KMS-11 (cell line): ENCODE measurements around the gene SYT7.

Experiments used
- H2AFZ ChIP-seq: fragments of 200-600 bp; sonication (generic); 2 replicates; pipeline ENCODE4 v1.6.1; 2016; ENCODE audit warnings: antibody characterized with exemption, mixed run types, low read depth
- H3K27ac ChIP-seq: fragments of 200-600 bp; sonication (generic); 2 replicates; pipeline ENCODE4 v1.6.1; 2016; ENCODE audit warnings: mild to moderate bottlenecking, mixed run types
- H3K27me3 ChIP-seq: fragments of 200-600 bp; sonication (generic); 2 replicates; pipeline ENCODE4 v1.6.1; 2017; ENCODE audit warnings: mild to moderate bottlenecking, low read depth, mixed run types, moderate library complexity; ENCODE audit not compliant: insufficient read depth
- H3K36me3 ChIP-seq: fragments of 200-600 bp; sonication (generic); 2 replicates; pipeline ENCODE4 v1.6.1; 2017; ENCODE audit warnings: mild to moderate bottlenecking, mixed run types; ENCODE audit not compliant: insufficient read depth
- H3K4me1 ChIP-seq: fragments of 200-600 bp; sonication (generic); 2 replicates; pipeline ENCODE4 v1.6.1; 2016; ENCODE audit warnings: mild to moderate bottlenecking, low read depth, mixed run types; ENCODE audit not compliant: poor library complexity, severe bottlenecking
- H3K4me2 ChIP-seq: fragments of 200-600 bp; sonication (generic); 2 replicates; pipeline ENCODE4 v1.7.0; 2016; ENCODE audit warnings: mild to moderate bottlenecking, mixed run types
- H3K4me3 ChIP-seq: fragments of 200-600 bp; sonication (generic); IDR thresholded peaks from 2 replicates; pipeline ENCODE4 v1.6.1; 2017; ENCODE audit warnings: low read depth, low read length, mixed read lengths; ENCODE audit not compliant: insufficient read depth
- H3K79me2 ChIP-seq: fragments of 200-600 bp; sonication (generic); 2 replicates; pipeline ENCODE4 v1.6.1; 2016; ENCODE audit warnings: low read depth, mixed run types; ENCODE audit not compliant: insufficient read depth
- H3K9ac ChIP-seq: fragments of 200-600 bp; sonication (generic); 2 replicates; pipeline ENCODE4 v1.6.1; 2016; ENCODE audit warnings: mild to moderate bottlenecking, mixed run types
- H4K20me1 ChIP-seq: fragments of 200-600 bp; sonication (generic); 2 replicates; pipeline ENCODE4 v1.6.1; 2016; ENCODE audit warnings: mild to moderate bottlenecking, mixed run types; ENCODE audit not compliant: insufficient read depth
- TF ChIP-seq, protein P1 (sequence below): fragments of 200-600 bp; sonication (generic); conservative IDR thresholded peaks from 2 replicates; pipeline ENCODE4 v1.6.1; 2017; ENCODE audit warnings: low read depth, mild to moderate bottlenecking, antibody characterized with exemption, low read length, moderate library complexity, mixed read lengths

The SYT7 gene

DNA sequence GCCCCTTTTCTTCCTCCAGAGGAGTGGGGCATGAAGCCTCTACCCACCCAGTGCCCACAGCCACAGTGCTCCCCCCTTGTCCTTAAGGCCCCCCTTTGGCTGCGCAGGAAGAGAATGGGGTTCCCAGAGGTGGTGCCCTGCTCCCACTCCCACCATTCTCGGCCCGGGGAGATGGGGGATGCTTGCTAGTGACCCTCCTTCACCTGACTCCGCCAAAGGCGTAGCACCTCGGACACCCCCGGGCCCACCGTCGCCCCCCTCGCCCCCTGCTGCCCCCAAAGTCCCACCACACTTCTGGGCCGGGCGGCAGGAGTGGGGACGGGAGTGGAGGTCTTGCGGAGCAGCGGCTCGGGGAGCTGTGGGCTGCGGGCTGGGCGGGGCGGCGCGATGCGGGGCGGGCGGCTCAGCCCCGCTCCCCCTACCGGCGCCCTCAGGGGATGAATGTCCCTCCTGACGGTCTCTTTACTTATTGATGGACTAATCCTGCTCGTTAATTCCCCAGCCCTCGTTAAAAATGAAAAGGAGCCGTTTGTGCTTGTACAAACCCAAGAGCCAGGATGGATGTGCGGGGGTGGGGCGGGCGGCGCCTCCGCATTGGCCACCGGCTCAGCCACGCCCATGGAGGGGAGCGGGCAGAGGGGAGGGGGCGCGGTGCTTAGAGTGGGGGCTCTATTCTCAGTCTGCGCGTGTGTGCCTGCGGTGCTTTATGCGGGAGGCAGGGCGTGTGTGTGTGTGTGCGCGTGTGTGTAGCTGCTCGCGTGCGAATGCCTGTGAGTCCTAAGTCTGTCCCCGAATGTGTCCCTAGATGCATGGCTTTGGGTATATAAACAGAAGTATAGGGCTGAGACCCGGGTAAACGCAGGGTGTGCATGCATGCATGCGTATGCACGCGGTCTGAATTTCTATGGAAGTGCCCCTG is 25.6 kb downstream of the SYT7 start:
- Histone ChIP-seq H3K36me3 (no peaks in the 10 kb centered on the region), H3K79me2 (no peaks in the 10 kb centered on the region), H2AFZ (no peak overlapping the region), H3K27me3 (peaks cover 92% of the 10 kb centered on the region), H4K20me1 (no peaks in the 10 kb centered on the region), H3K9ac (no peak overlapping the region), H3K27ac (no peak overlapping the region), H3K4me1 (no peaks in the 10 kb centered on the region), H3K4me3 (no peak overlapping the region), H3K4me2 (no peak overlapping the region)
- TF ChIP-seq, protein P1, sequence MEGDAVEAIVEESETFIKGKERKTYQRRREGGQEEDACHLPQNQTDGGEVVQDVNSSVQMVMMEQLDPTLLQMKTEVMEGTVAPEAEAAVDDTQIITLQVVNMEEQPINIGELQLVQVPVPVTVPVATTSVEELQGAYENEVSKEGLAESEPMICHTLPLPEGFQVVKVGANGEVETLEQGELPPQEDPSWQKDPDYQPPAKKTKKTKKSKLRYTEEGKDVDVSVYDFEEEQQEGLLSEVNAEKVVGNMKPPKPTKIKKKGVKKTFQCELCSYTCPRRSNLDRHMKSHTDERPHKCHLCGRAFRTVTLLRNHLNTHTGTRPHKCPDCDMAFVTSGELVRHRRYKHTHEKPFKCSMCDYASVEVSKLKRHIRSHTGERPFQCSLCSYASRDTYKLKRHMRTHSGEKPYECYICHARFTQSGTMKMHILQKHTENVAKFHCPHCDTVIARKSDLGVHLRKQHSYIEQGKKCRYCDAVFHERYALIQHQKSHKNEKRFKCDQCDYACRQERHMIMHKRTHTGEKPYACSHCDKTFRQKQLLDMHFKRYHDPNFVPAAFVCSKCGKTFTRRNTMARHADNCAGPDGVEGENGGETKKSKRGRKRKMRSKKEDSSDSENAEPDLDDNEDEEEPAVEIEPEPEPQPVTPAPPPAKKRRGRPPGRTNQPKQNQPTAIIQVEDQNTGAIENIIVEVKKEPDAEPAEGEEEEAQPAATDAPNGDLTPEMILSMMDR: no peak

DNA sequence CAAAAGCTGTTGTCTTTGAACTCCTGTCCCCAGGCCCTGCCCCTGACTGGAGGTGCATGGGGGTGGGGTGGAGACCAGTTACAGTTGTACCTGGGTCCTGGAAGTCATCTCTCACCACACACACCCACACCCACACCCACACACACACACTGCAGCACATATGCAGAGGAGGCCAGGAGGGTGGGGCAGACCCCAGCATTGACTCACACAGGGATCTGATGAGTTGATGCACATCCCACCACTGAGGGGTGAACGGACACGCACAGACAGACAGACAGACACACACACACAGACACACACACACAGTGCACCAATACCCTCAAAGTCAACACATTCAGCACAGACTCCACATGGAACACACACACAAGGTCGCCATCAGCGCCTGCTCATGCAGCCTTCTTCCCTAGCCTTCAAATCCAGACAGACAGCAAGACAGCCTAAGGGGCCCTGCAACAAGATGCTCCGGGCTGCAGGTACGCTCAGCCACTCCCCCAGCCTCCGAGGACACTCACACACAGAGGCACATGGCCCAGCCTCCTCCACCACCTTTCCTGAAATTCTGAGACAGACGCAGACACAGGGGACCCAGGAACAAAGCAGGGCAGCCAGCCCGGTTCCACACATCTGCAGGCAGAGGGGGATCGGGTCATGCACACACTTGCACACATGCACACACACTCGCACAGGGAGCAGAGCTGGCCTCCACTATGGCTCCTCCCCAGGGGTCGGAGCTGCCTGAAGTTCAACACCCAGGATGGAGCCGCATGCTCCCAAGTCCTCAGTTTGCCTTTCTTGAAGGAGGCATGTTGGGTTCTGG is 26.5 kb downstream of the SYT7 start:
- no peak overlapping the region for H3K9ac ChIP-seq
- no peaks in the 10 kb centered on the region for H3K4me1 ChIP-seq
- TF ChIP-seq, protein P1: no peak
- peaks cover 86% of the 10 kb centered on the region for H3K27me3 ChIP-seq
- no peaks in the 10 kb centered on the region for H3K79me2 ChIP-seq
- H3K4me3 ChIP-seq: no peak overlapping the region
- H2AFZ ChIP-seq: no peak overlapping the region
- no peak overlapping the region for H3K4me2 ChIP-seq
- H3K27ac ChIP-seq: no peak overlapping the region
- H3K36me3 ChIP-seq: no peaks in the 10 kb centered on the region
- H4K20me1 ChIP-seq: no peaks in the 10 kb centered on the region

DNA sequence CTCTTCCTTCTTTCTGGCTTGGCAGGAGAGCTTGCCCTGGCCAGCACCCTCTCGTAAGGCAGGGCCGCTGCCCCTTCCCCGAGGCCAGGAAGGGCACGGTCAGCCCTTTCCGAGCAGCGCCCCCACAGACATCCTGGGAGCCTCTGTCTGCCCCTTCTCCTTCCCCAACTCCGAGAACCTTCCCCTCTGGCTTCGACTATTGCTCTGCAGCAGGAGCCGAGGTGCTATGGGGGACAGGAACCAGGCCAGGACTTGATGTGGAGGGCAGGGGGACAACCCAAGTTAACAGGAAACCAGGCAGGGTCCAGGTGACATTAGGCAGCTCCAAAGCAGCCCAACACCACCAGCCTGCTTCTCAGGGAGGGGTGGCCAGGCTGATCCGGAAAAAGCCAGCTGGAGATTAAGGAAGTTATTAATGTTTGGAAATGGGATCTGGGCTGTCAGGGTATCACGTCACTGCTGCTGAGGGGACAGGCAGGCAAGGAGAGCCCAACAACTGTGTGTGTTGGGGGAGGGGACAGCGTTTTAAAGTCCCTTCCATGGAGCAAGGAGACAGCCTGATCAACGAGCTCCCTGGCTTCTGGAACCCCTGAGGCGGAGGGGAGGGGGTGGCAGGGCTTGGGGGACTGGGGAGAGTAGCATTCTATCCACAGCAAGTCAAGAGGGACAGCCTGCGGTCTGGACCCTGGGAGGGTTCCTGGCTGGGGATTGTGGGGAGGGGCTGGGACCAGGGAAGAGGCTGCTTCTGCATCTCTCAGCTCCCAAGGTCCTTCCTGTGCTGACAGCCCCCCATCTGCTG is 27.3 kb downstream of the SYT7 start:
- no peaks in the 10 kb centered on the region for H3K79me2 ChIP-seq

DNA sequence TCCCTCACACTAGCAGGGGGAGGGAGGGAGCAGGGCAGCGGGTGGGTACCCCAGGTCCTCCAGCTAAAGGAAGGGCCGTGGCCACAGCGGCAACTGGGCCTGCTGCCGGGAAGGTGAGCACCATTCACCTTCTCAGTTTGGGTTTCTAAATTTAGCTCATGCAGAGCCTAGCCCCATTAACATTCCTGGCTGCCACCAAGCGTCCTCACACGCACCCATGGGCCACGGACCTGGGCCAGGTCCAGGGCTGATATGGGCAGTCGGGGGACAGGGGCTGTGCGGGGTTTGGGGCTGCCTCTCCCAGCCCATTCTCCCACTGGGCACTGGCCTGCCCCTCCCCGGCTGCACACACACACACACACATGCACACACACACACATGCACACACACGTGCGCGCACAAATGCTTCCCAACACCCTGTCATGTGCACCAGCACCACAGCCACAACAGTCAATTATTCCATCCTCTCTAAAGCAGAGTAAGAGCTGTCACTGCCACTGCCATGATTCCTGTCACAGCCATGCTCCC is 28.7 kb downstream of the SYT7 start:
- H3K27me3 ChIP-seq: peaks cover 82% of the 10 kb centered on the region
- H3K9ac ChIP-seq: no peak overlapping the region
- H3K4me2 ChIP-seq: no peak overlapping the region
- no peak overlapping the region for H2AFZ ChIP-seq
- TF ChIP-seq, protein P1: no peak
- no peak overlapping the region for H3K4me3 ChIP-seq
- no peaks in the 10 kb centered on the region for H4K20me1 ChIP-seq
- H3K36me3 ChIP-seq: no peaks in the 10 kb centered on the region
- no peaks in the 10 kb centered on the region for H3K79me2 ChIP-seq
- H3K27ac ChIP-seq: no peak overlapping the region
- H3K4me1 ChIP-seq: no peaks in the 10 kb centered on the region

More for the DNA sequence above, 27.3 kb downstream of the SYT7 start:
- Histone ChIP-seq H3K4me2 (no peak overlapping the region), H3K9ac (no peak overlapping the region), H3K36me3 (no peaks in the 10 kb centered on the region), H3K27me3 (peaks cover 86% of the 10 kb centered on the region), H3K4me3 (no peak overlapping the region), H4K20me1 (no peaks in the 10 kb centered on the region), H3K4me1 (no peaks in the 10 kb centered on the region), H3K27ac (no peak overlapping the region), H2AFZ (no peak overlapping the region)
- TF ChIP-seq, protein P1: no peak
